K562 (cell line): ENCODE data around the gene ANKS1A. TPM values are rescaled to one million over a fixed set of nuclear protein-coding genes. Genes with fewer than 3 reads are reported as not detected.

Experiments used
- ATAC-seq: fragments of 200-7000 bp; cut with Tn5 transposase; 3 replicates; pipeline ENCODE4 v1.9.1; 2020; ENCODE audit warnings: moderate library complexity
- BruUV-seq: library from RNA; stranded (reverse); fragments of 400-500 nt; replicated peaks from 2 replicates; lab custom pipeline; 2021; lab: Mats Ljungman, UMichigan
- CTCF ChIA-PET: fragments of 300-600 bp; formaldehyde crosslinking; extraction: SDS; loops from one replicate; lab custom pipeline; 2021; ENCODE audit warnings: low intra/inter-chr PET ratio; lab: Yijun Ruan, JAX
- POLR2A ChIA-PET: fragments of 300-600, 350-650 bp; sonication (Branson Sonifier 250); formaldehyde crosslinking; extraction: SDS; loops from one replicate; lab custom pipeline; 2021; ENCODE audit warnings: antibody characterized with exemption, inconsistent platforms; lab: Yijun Ruan, JAX
- DNase-seq, 4 experiments: peaks; one replicate each; pipeline versions ENCODE4 v3.0.0 to v3.0.0-alpha.2; 2011 to 2018; ENCODE audit warnings: low spot score in 3 of 4, mixed read lengths in 3 of 4; ENCODE audit errors: extremely low read depth in 1 of 4
- FAIRE-seq: peaks from 2 replicates; lab custom pipeline; 2011; peaks lifted over from hg19 to GRCh38; lab: Jason Lieb, UNC
- H2AFZ ChIP-seq: 2 replicates; pipeline ENCODE4 v1.6.0; 2011; ENCODE audit warnings: low read depth, low read length, control low read depth, inconsistent platforms
- H3K27ac ChIP-seq: fragments of 200-600 bp; 3 replicates; pipeline ENCODE4 v1.8.0; 2011; ENCODE audit warnings: low read depth, mild to moderate bottlenecking, control low read depth, inconsistent platforms, low read length, moderate library complexity, mixed read lengths; ENCODE audit errors: extremely low read depth
- H3K27me3 ChIP-seq, 2 experiments: fragments of 300-600 bp in 1 of 2; 2 replicates in 1 of 2; 3 replicates in 1 of 2; pipeline versions ENCODE4 v1.6.0 to v1.8.0; 2011; ENCODE audit warnings: inconsistent platforms in 2 of 2, low read length in 2 of 2, mild to moderate bottlenecking in 1 of 2, mixed read lengths in 1 of 2, moderate library complexity in 1 of 2; ENCODE audit not compliant: control insufficient read depth in 2 of 2, insufficient read depth in 2 of 2
- H3K36me3 ChIP-seq: fragments of 300-600 bp; 3 replicates; pipeline ENCODE4 v1.8.0; 2011; ENCODE audit warnings: mild to moderate bottlenecking, low read length, inconsistent platforms; ENCODE audit not compliant: control insufficient read depth, insufficient read depth
- H3K4me1 ChIP-seq, 2 experiments: fragments of 200-600 bp in 1 of 2; replicated peaks in 1 of 2; 2 replicates in 1 of 2; 3 replicates in 1 of 2; pipeline versions ENCODE4 v1.5.1 to v1.8.0; 2011; ENCODE audit warnings: inconsistent platforms in 2 of 2, low read length in 2 of 2, mild to moderate bottlenecking in 1 of 2, mixed read lengths in 1 of 2, moderate library complexity in 1 of 2; ENCODE audit not compliant: control insufficient read depth in 2 of 2, insufficient read depth in 2 of 2
- H3K4me2 ChIP-seq: 2 replicates; pipeline ENCODE4 v1.6.1; 2011; ENCODE audit warnings: low read length, control low read depth, inconsistent platforms, mixed read lengths; ENCODE audit not compliant: insufficient read depth
- H3K4me3 ChIP-seq: fragments of 200-600 bp; sonication (generic), shearing (Covaris generic); 2 replicates; pipeline ENCODE4 v1.5.1; 2016; ENCODE audit warnings: control low read depth, inconsistent platforms
- H3K79me2 ChIP-seq: fragments of 200-600 bp; 3 replicates; pipeline ENCODE4 v1.8.0; 2011; ENCODE audit warnings: low read length, inconsistent platforms; ENCODE audit not compliant: control insufficient read depth, insufficient read depth
- H3K9ac ChIP-seq, 2 experiments: 2 replicates each; pipeline versions ENCODE4 v1.6.0 to v1.6.1; 2011; ENCODE audit warnings: low read depth in 2 of 2, low read length in 2 of 2, control low read depth in 1 of 2, inconsistent platforms in 1 of 2, mild to moderate bottlenecking in 1 of 2, mixed read lengths in 1 of 2; ENCODE audit not compliant: insufficient read depth in 1 of 2
- H3K9me1 ChIP-seq: one replicate; pipeline ENCODE4 v1.6.0; 2011; ENCODE audit warnings: inconsistent platforms, mild to moderate bottlenecking, low read length, moderate library complexity; ENCODE audit not compliant: control insufficient read depth, insufficient read depth
- H3K9me3 ChIP-seq: replicated peaks from 2 replicates; pipeline ENCODE4 v1.5.1; 2011; ENCODE audit warnings: low read depth, low read length, inconsistent platforms; ENCODE audit not compliant: control insufficient read depth, insufficient read depth
- H4K20me1 ChIP-seq: replicated peaks from 2 replicates; pipeline ENCODE4 v1.6.1; 2011; ENCODE audit warnings: low read length, inconsistent platforms, mixed read lengths; ENCODE audit not compliant: control insufficient read depth, insufficient read depth
- EHMT2 ChIP-seq: fragments of 450-650 bp; IDR thresholded peaks from 2 replicates; pipeline ENCODE4 v1.6.1; 2018; ENCODE audit warnings: antibody characterized with exemption
- FOXJ2 ChIP-seq: fragments of 200-800 bp; sonication (Bioruptor generic); IDR thresholded peaks from 2 replicates; pipeline ENCODE4 v1.6.1; 2016; ENCODE audit warnings: missing genetic modification characterization, missing compliant biosample characterization
- RFX7 ChIP-seq: fragments of 250-450 bp; sonication (Bioruptor Pico); IDR thresholded peaks from 2 replicates; pipeline ENCODE4 v1.5.1; 2021; ENCODE audit warnings: mild to moderate bottlenecking
- SMAD4 ChIP-seq: fragments of 250-450 bp; sonication (Bioruptor Pico); conservative IDR thresholded peaks from 2 replicates; pipeline ENCODE4 v1.8.0; 2021; ENCODE audit warnings: inconsistent platforms, mild to moderate bottlenecking, moderate library complexity
- ZNF174 ChIP-seq: fragments of 250-450 bp; sonication (Bioruptor Pico); IDR thresholded peaks from 2 replicates; pipeline ENCODE4 v1.4.0; 2020; ENCODE audit warnings: mild to moderate bottlenecking
- ZNF253 ChIP-seq: fragments of 250-450 bp; sonication (Bioruptor Pico); conservative IDR thresholded peaks from 2 replicates; pipeline ENCODE4 v1.6.1; 2021; ENCODE audit warnings: mild to moderate bottlenecking
- WGBS: fragments of 100-300 bp; shearing (Covaris generic); methylation state at CpG from one replicate; pipeline ENCODE4 v1.1.6; 2016; ENCODE audit warnings: low coverage, mixed read lengths; ENCODE audit not compliant: insufficient coverage; ENCODE audit errors: missing lambda C conversion rate; 5-methylcytosine and 5-hydroxymethylcytosine counted together
- in situ Hi-C: fragments of 300-500 bp; cut with MboI; formaldehyde crosslinking; loops from 4 replicates; pipeline ENCODE4 v1.15.0; 2018; ENCODE audit warnings: inconsistent platforms, mixed read lengths
- intact Hi-C: fragments of 100-400 bp; cut with micrococcal nuclease; formaldehyde crosslinking; loops from 2 replicates; pipeline ENCODE4 v1.14.2; 2022
- polyA plus RNA-seq, 8 experiments: library from polyadenylated mRNA; depleted of rRNA in 4 of 8; stranded (reverse) in 5 of 8; unstranded in 3 of 8; fragments of >200 nt; fragmentation: Nextera tagmentation in 2 of 8; fragmentation: Illumina TruSeq in 1 of 8; extraction: Ambion mirVana in 2 of 8; extraction: Trizol in 1 of 8; gene quantifications; 2 replicates each; pipeline versions ENCODE4 v1.2.1 to v1.2.3, GENCODE V29; 2011 to 2014; ENCODE audit warnings: inconsistent platforms in 1 of 8, missing spikeins in 1 of 8
- total RNA-seq, 7 experiments: library from RNA; depleted of rRNA in 6 of 7; stranded (reverse); fragments of >200 nt in 6 of 7; fragmentation: Illumina TruSeq in 2 of 7; extraction: Trizol in 2 of 7; gene quantifications; 2 replicates each; pipeline versions ENCODE4 v1.2.1 to v1.2.3, GENCODE V29; 2011 to 2021; ENCODE audit warnings: low replicate concordance in 1 of 7
- TF ChIP-seq, protein P1 (sequence below), 2 experiments: fragments of 450-650 bp; IDR thresholded peaks; 2 replicates each; pipeline ENCODE4 v1.6.1; 2018; ENCODE audit warnings: mild to moderate bottlenecking in 2 of 2, low read depth in 1 of 2; ENCODE audit not compliant: partially characterized antibody in 2 of 2

ANKS1A gene
- total and polyA plus RNA-seq, 9 of the 15 experiments (the other 6 are each of a cell fraction or from before 2014, with no cell fraction given), result 1.1 to 13.8 (median 5.3) TPM

DNA sequence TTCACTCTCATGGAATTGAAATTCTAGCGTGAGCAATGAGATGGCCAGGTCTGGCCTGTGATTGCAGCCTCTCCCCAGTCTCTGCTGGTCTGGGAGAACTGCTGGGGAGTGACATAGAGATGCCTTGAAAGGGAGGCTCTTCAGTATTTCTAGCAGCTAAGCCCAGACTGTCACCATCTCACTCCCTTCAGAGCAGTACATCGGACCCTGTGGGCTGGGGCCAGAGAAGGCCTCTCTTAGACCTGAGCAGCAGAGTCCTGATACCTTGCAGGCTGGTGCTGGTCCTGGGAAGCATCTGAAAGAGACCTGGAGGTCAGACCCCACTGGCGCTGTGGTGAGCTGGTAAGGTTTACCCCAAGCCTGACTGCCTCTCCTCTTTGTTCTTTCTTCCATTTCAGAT lies 164.6 kb downstream of the ANKS1A start:
- intact Hi-C loops, result no loop called here
- Histone ChIP-seq H3K4me2 (no peak overlapping the region), H3K9me3 (no peaks in the 10 kb centered on the region), H3K27ac (no peak overlapping the region), H3K4me3 (no peak overlapping the region), H3K36me3 (no peaks in the 10 kb centered on the region; the same call in 2 of the 3 replicates), H3K9me1 (no peaks in the 10 kb centered on the region), H4K20me1 (0 out of 2 replicates have a peak, but pooled peaks cover 3% of the 10 kb centered on the region), H2AFZ (no peak overlapping the region), H3K4me1 (peaks cover 0 to 2% of the 10 kb centered on the region in 2 experiments; a peak in 4 of 5 replicates), H3K79me2 (no peaks in the 10 kb centered on the region), H3K27me3 (no peaks in the 10 kb centered on the region), H3K9ac (no peak overlapping the region)
- ChIA-PET CTCF (no interaction called here), POLR2A (interaction anchor here (0.6 to 2.1 kb wide), 3 partner anchors 10 to 15 kb away, joined by 3 to 13 read pairs (median 4); no protein-coding TSS in a partner anchor)
- no peak for DNase-seq
- no peak for ATAC-seq
- 48% methylated on average over 3 of the region's 3 CpGs for WGBS
- BruUV-seq, result no TSS peak
- TF ChIP-seq RFX7 (CRISPR knock-in tag) (no peak), EHMT2 (no peak), ZNF174 (CRISPR knock-in tag) (no peak), ZNF253 (CRISPR knock-in tag) (no peak), SMAD4 (CRISPR knock-in tag) (no peak), FOXJ2 (tag) (no peak)
- TF ChIP-seq, protein P1, sequence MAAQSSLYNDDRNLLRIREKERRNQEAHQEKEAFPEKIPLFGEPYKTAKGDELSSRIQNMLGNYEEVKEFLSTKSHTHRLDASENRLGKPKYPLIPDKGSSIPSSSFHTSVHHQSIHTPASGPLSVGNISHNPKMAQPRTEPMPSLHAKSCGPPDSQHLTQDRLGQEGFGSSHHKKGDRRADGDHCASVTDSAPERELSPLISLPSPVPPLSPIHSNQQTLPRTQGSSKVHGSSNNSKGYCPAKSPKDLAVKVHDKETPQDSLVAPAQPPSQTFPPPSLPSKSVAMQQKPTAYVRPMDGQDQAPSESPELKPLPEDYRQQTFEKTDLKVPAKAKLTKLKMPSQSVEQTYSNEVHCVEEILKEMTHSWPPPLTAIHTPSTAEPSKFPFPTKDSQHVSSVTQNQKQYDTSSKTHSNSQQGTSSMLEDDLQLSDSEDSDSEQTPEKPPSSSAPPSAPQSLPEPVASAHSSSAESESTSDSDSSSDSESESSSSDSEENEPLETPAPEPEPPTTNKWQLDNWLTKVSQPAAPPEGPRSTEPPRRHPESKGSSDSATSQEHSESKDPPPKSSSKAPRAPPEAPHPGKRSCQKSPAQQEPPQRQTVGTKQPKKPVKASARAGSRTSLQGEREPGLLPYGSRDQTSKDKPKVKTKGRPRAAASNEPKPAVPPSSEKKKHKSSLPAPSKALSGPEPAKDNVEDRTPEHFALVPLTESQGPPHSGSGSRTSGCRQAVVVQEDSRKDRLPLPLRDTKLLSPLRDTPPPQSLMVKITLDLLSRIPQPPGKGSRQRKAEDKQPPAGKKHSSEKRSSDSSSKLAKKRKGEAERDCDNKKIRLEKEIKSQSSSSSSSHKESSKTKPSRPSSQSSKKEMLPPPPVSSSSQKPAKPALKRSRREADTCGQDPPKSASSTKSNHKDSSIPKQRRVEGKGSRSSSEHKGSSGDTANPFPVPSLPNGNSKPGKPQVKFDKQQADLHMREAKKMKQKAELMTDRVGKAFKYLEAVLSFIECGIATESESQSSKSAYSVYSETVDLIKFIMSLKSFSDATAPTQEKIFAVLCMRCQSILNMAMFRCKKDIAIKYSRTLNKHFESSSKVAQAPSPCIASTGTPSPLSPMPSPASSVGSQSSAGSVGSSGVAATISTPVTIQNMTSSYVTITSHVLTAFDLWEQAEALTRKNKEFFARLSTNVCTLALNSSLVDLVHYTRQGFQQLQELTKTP (IDR thresholded peaks at IDR 0.05; ENCODE audit: low read depth in 1 of 2, partially characterized antibody in 2 of 2), result no peak
- FAIRE-seq, result no peak
- in situ Hi-C loops, result no loop called here
